Mucosa of descending colon (tissue), 3 donors: ENCODE measurements around the gene SELPLG. TPM values are rescaled to one million over a fixed set of nuclear protein-coding genes. Genes with fewer than 3 reads are reported as not detected.

ENCODE experiments used
- ATAC-seq: fragments of 200-7000 bp; cut with Tn5 transposase; one replicate; pipeline ENCODE4 v1.9.1; 2020; ENCODE audit warnings: mild to moderate bottlenecking, moderate library complexity
- DNase-seq, 3 donors: peaks; one replicate each; pipeline ENCODE4 v3.0.0-alpha.2; 2020
- H3K36me3 ChIP-seq: fragments of 200-600 bp; one replicate; pipeline ENCODE4 v1.8.0; 2021; ENCODE audit warnings: low read depth, mild to moderate bottlenecking
- H3K4me1 ChIP-seq: fragments of 200-600 bp; one replicate; pipeline ENCODE4 v1.8.0; 2021; ENCODE audit warnings: low read depth, mild to moderate bottlenecking
- H3K4me3 ChIP-seq: fragments of 200-600 bp; one replicate; pipeline ENCODE4 v1.8.0; 2021; ENCODE audit warnings: mild to moderate bottlenecking
- H3K9me3 ChIP-seq: fragments of 200-600 bp; one replicate; pipeline ENCODE4 v1.8.0; 2021; ENCODE audit warnings: mild to moderate bottlenecking
- CTCF ChIP-seq: fragments of 200-600 bp; IDR thresholded peaks from one replicate; pipeline ENCODE4 v1.8.0; 2022; ENCODE audit warnings: antibody characterized with exemption, mild to moderate bottlenecking
- intact Hi-C, 2 donors: fragments of 100-400 bp; cut with DNase I in 1 of 2; cut with micrococcal nuclease in 1 of 2; formaldehyde crosslinking; loops; one replicate each; pipeline versions ENCODE4 v1.11.0 to v1.11.1; 2022; cut with DNase I, micrococcal nuclease
- total RNA-seq, 3 donors: library from RNA; stranded (reverse); fragmentation: NEBNext Ultra II Directional in 2 of 3; extraction: Animal tissue kit (Norgen Biotek cat#: 25700) in 2 of 3; gene quantifications; one replicate each; pipeline versions ENCODE4 v1.2.1 to v1.2.4, GENCODE V29; 2021 to 2023
- donor health status: DM: no; HTN: no; CAD: no; lungs with moderate emphysema.
- donor health status: DM: no; HTN: no; CAD: no.
- donor health status: DM: no; HTN: yes; CAD: no.

SELPLG gene
- total RNA-seq, 3 donors from 2014 or later = 3.3 to 6.5 (median 6.0) TPM

GRCh38 chr12:108606492-108606891 is 27.2 kb downstream of the SELPLG start:
- Histone ChIP-seq H3K4me3 (no peak overlapping the region), H3K9me3 (no peaks in the 10 kb centered on the region), H3K4me1 (no peaks in the 10 kb centered on the region), H3K36me3 (no peaks in the 10 kb centered on the region)
- ATAC-seq (no peak), DNase-seq (peak in 1 of 3 donors; percentile 25)
- intact Hi-C loops = no loop called here
- no peak for TF ChIP-seq CTCF

- Histone ChIP-seq H3K9me3 (no peaks in the 10 kb centered on the region), H3K4me3 (no peak overlapping the region), H3K36me3 (no peaks in the 10 kb centered on the region), H3K4me1 (no peaks in the 10 kb centered on the region)
- DNase-seq = peak in 1 of 3 donors; percentile 5
- intact Hi-C loops = no loop called here
- TF ChIP-seq CTCF = no peak
- ATAC-seq = no peak
These were observed 27.8 kb downstream of the SELPLG start for GRCh38 chr12:108605690-108606406.

- Histone ChIP-seq H3K9me3 (no peaks in the 10 kb centered on the region), H3K36me3 (no peaks in the 10 kb centered on the region), H3K4me1 (no peaks in the 10 kb centered on the region), H3K4me3 (no peak overlapping the region)
- intact Hi-C loops = no loop called here
- no peak for ATAC-seq
- no peak for DNase-seq
- TF ChIP-seq CTCF = no peak
These were observed 28.5 kb downstream of the SELPLG start for GRCh38 chr12:108605000-108605689.

- H3K4me3 ChIP-seq = no peak overlapping the region
- no peaks in the 10 kb centered on the region for H3K36me3 ChIP-seq
- ATAC-seq (no peak), DNase-seq (no peak)
- H3K4me1 ChIP-seq = no peaks in the 10 kb centered on the region
- H3K9me3 ChIP-seq = no peaks in the 10 kb centered on the region
- no peak for TF ChIP-seq CTCF
- intact Hi-C loops = no loop called here
These were observed 29.3 kb downstream of the SELPLG start for GRCh38 chr12:108604208-108604941.

- DNase-seq (no peak), ATAC-seq (no peak)
- no peak overlapping the region for H3K4me3 ChIP-seq
- H3K36me3 ChIP-seq = no peaks in the 10 kb centered on the region
- intact Hi-C loops = no loop called here
- no peaks in the 10 kb centered on the region for H3K4me1 ChIP-seq
- no peak for TF ChIP-seq CTCF
- H3K9me3 ChIP-seq = no peaks in the 10 kb centered on the region
These were observed 30.0 kb downstream of the SELPLG start for GRCh38 chr12:108603743-108604142.
